ENCODE data around the gene CKS2. TPM values are rescaled to one million over a fixed set of nuclear protein-coding genes. Genes with fewer than 3 reads are reported as not detected.
A peak's percentile ranks its signal among the peaks of the same experiment; 100 is the strongest.

Gene CKS2
- total and polyA plus RNA-seq, 2 experiments from 2014 or later, result 512 to 1,783 TPM

DNA sequence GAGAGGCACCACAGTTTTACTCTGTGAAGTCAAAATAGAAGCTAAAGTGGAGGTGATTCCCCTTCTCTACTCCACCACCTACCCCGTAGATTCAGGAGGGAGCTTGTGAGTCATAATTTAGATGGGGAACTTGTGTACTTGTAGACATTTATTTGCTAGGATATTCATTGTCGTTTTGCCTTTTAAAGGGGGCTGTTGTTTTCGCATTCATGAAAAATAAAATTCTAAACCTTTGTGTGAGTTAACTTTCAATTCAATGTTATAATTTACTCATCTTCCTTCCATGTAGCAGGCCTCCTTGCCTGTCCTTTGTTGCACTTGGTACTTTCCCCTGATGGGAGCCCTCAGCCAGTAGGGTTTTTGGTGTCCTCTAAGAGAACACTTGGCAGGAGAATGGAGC, 29.3 kb downstream of the CKS2 start:
- H3K36me3 Mint-ChIP-seq (ENCODE audit: low read depth), result peaks cover 88% of the 10 kb centered on the region
- no peaks in the 10 kb centered on the region for H3K9me2 ChIP-seq (ENCODE audit: insufficient read depth)
- H3K27me3 ChIP-seq (ENCODE audit: insufficient read depth), result no peaks in the 10 kb centered on the region
- no peak overlapping the region for H3K27ac Mint-ChIP-seq
- no peaks in the 10 kb centered on the region for H3K9me3 Mint-ChIP-seq
- H3K36me3 ChIP-seq (ENCODE audit: insufficient read depth), result peaks cover 56% of the 10 kb centered on the region; the same call in 1 of the 2 replicates
- H3K4me1 Mint-ChIP-seq, result no peaks in the 10 kb centered on the region
- no peak overlapping the region for H2AFZ ChIP-seq
- H3K4me1 ChIP-seq (ENCODE audit: insufficient read depth), result no peaks in the 10 kb centered on the region
- TF ChIP-seq NANOG (IDR thresholded peaks at IDR 0.05; ENCODE audit: borderline replicate concordance), result no peak
- no peak for TF ChIP-seq ZNF331 (CRISPR knock-in tag; IDR thresholded peaks at IDR 0.05; ENCODE audit: low read depth)
- TF ChIP-seq EZH2 (IDR thresholded peaks at IDR 0.05; ENCODE audit: low read depth, unreplicated experiment), result no peak
- TF ChIP-seq, protein P1, sequence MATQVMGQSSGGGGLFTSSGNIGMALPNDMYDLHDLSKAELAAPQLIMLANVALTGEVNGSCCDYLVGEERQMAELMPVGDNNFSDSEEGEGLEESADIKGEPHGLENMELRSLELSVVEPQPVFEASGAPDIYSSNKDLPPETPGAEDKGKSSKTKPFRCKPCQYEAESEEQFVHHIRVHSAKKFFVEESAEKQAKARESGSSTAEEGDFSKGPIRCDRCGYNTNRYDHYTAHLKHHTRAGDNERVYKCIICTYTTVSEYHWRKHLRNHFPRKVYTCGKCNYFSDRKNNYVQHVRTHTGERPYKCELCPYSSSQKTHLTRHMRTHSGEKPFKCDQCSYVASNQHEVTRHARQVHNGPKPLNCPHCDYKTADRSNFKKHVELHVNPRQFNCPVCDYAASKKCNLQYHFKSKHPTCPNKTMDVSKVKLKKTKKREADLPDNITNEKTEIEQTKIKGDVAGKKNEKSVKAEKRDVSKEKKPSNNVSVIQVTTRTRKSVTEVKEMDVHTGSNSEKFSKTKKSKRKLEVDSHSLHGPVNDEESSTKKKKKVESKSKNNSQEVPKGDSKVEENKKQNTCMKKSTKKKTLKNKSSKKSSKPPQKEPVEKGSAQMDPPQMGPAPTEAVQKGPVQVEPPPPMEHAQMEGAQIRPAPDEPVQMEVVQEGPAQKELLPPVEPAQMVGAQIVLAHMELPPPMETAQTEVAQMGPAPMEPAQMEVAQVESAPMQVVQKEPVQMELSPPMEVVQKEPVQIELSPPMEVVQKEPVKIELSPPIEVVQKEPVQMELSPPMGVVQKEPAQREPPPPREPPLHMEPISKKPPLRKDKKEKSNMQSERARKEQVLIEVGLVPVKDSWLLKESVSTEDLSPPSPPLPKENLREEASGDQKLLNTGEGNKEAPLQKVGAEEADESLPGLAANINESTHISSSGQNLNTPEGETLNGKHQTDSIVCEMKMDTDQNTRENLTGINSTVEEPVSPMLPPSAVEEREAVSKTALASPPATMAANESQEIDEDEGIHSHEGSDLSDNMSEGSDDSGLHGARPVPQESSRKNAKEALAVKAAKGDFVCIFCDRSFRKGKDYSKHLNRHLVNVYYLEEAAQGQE (IDR thresholded peaks at IDR 0.05; ENCODE audit: unreplicated experiment), result no peak
- TF ChIP-seq POLR2AphosphoS5 (IDR thresholded peaks at IDR 0.05; ENCODE audit: low read depth), result no peak
- no peak for TF ChIP-seq STAT1 (IDR thresholded peaks at IDR 0.05; ENCODE audit: unreplicated experiment)
- TF ChIP-seq CREB1 (CRISPR knock-in tag; IDR thresholded peaks at IDR 0.05; ENCODE audit: low read depth), result no peak
- TF ChIP-seq, protein P2, sequence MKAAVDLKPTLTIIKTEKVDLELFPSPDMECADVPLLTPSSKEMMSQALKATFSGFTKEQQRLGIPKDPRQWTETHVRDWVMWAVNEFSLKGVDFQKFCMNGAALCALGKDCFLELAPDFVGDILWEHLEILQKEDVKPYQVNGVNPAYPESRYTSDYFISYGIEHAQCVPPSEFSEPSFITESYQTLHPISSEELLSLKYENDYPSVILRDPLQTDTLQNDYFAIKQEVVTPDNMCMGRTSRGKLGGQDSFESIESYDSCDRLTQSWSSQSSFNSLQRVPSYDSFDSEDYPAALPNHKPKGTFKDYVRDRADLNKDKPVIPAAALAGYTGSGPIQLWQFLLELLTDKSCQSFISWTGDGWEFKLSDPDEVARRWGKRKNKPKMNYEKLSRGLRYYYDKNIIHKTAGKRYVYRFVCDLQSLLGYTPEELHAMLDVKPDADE (IDR thresholded peaks at IDR 0.05), result no peak
- no peak for TF ChIP-seq EZH2phosphoT487 (IDR thresholded peaks at IDR 0.05; ENCODE audit: unreplicated experiment)
- no peak for TF ChIP-seq ZNF114 (CRISPR knock-in tag; IDR thresholded peaks at IDR 0.05)
- no peak overlapping the region for H3K4me3 Mint-ChIP-seq
- peaks cover 3% of the 10 kb centered on the region for H4K20me1 ChIP-seq (replicated peaks; ENCODE audit: insufficient read depth)
- no peak overlapping the region for H3K4me2 ChIP-seq
- H3K79me2 ChIP-seq (replicated peaks; ENCODE audit: insufficient read depth), result peaks cover 11% of the 10 kb centered on the region
- H3F3A ChIP-seq (replicated peaks; ENCODE audit: low read depth), result no peaks in the 10 kb centered on the region
- ATAC-seq (no peak), DNase-seq (ENCODE audit: low spot score) (no peak)
- no peak overlapping the region for H3K4me3 ChIP-seq
- no peak overlapping the region for H3K27ac ChIP-seq (ENCODE audit: low read depth)
- no peaks in the 10 kb centered on the region for H3K27me3 Mint-ChIP-seq (ENCODE audit: insufficient read depth, low read depth, poor library complexity)

DNA sequence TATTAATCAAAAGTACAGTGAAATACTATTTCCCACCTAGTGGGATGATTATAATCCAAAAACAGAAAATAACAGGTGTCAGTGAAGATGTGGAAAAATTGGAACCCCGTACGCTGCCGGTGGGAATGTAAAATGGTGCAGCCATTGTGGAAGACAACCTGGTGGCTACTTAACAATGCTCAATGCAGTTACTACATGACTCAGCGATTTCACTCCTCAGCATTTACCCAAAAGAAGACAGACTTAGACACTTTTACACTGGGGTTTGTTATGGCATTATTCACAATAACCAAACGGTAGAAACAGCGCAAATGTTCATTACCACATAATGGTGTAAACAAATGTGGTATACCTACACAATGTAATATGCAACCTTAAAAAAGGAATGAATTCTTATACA, 31.2 kb downstream of the CKS2 start:
- peaks cover 11% of the 10 kb centered on the region for H3K79me2 ChIP-seq (replicated peaks; ENCODE audit: insufficient read depth)
- peaks cover 13% of the 10 kb centered on the region for H4K20me1 ChIP-seq (replicated peaks; ENCODE audit: insufficient read depth)
- H2AFZ ChIP-seq, result no peak overlapping the region
- no peaks in the 10 kb centered on the region for H3F3A ChIP-seq (replicated peaks; ENCODE audit: low read depth)
- H3K9me2 ChIP-seq (ENCODE audit: insufficient read depth), result no peaks in the 10 kb centered on the region
- Mint-ChIP-seq H3K9me3 (no peaks in the 10 kb centered on the region), H3K4me3 (no peak overlapping the region), H3K27ac (peak overlapping the region; percentile 92), H3K27me3 (ENCODE audit: insufficient read depth, low read depth, poor library complexity) (no peaks in the 10 kb centered on the region), H3K4me1 (no peaks in the 10 kb centered on the region), H3K36me3 (ENCODE audit: low read depth) (peaks cover 94% of the 10 kb centered on the region)
- peaks cover 45% of the 10 kb centered on the region; the same call in 1 of the 2 replicates for H3K36me3 ChIP-seq (ENCODE audit: insufficient read depth)
- no peak overlapping the region for H3K27ac ChIP-seq (ENCODE audit: low read depth)
- H3K4me2 ChIP-seq, result no peak overlapping the region
- H3K4me1 ChIP-seq (ENCODE audit: insufficient read depth), result no peaks in the 10 kb centered on the region
- H3K4me3 ChIP-seq, result no peak overlapping the region
- no peaks in the 10 kb centered on the region for H3K27me3 ChIP-seq (ENCODE audit: insufficient read depth)
- DNase-seq (ENCODE audit: low spot score), result no peak
- ATAC-seq, result no peak
- no peak for TF ChIP-seq JUNB (IDR thresholded peaks at IDR 0.05; ENCODE audit: unreplicated experiment)
- no peak for TF ChIP-seq POLR2AphosphoS5 (IDR thresholded peaks at IDR 0.05; ENCODE audit: low read depth)
- TF ChIP-seq ZNF114 (CRISPR knock-in tag; IDR thresholded peaks at IDR 0.05), result no peak
- TF ChIP-seq CREB1 (CRISPR knock-in tag; IDR thresholded peaks at IDR 0.05; ENCODE audit: low read depth), result no peak
- no peak for TF ChIP-seq NANOG (IDR thresholded peaks at IDR 0.05; ENCODE audit: borderline replicate concordance)
- TF ChIP-seq, protein P1 (IDR thresholded peaks at IDR 0.05; ENCODE audit: unreplicated experiment), result no peak
- no peak for TF ChIP-seq EZH2phosphoT487 (IDR thresholded peaks at IDR 0.05; ENCODE audit: unreplicated experiment)
- TF ChIP-seq, protein P2 (IDR thresholded peaks at IDR 0.05), result no peak
- no peak for TF ChIP-seq EZH2 (IDR thresholded peaks at IDR 0.05; ENCODE audit: low read depth, unreplicated experiment)
